GM12872 (cell line): Measurements from ENCODE around the gene MXRA8.

ENCODE experiments used
- CTCF ChIP-seq: IDR thresholded peaks from 3 replicates; pipeline ENCODE4 v1.5.1; 2011; ENCODE audit warnings: low read depth, mild to moderate bottlenecking, low read length, moderate library complexity; ENCODE audit not compliant: insufficient read depth

MXRA8 gene

GRCh38 chr1:1320666-1321448 lies 37.5 kb downstream of the MXRA8 start:
- no peak for TF ChIP-seq CTCF

- no peak for TF ChIP-seq CTCF
Measured at GRCh38 chr1:1319646-1319941, 38.8 kb downstream of the MXRA8 start.

- no peak for TF ChIP-seq CTCF
Measured at GRCh38 chr1:1318777-1319645, 39.3 kb downstream of the MXRA8 start.

- TF ChIP-seq CTCF = no peak
Measured at GRCh38 chr1:1318131-1318652, 40.2 kb downstream of the MXRA8 start.

GRCh38 chr1:1317420-1317819 lies 40.9 kb downstream of the MXRA8 start:
- TF ChIP-seq CTCF = no peak

GRCh38 chr1:1315435-1315954 lies 42.9 kb downstream of the MXRA8 start:
- no peak for TF ChIP-seq CTCF

GRCh38 chr1:1314678-1315335 lies 43.5 kb downstream of the MXRA8 start:
- TF ChIP-seq CTCF = no peak
